CD4-positive, alpha-beta memory T cell (primary cell): ENCODE data around the gene PHC2. TPM values are rescaled to one million over a fixed set of nuclear protein-coding genes. Genes with fewer than 3 reads are reported as not detected.

ENCODE experiments used
- CTCF ChIA-PET: fragments of 350-600 bp; sonication (Branson Sonifier 250); formaldehyde crosslinking; loops from one replicate; lab custom pipeline; 2021; ENCODE audit warnings: inconsistent platforms; ENCODE audit not compliant: partially characterized antibody; lab: Charles Lee
- POLR2A ChIA-PET: fragments of 350-600 bp; sonication (Branson Sonifier 250); formaldehyde crosslinking; loops from one replicate; lab custom pipeline; 2021; ENCODE audit not compliant: partially characterized antibody; lab: Charles Lee
- DNase-seq, 5 donors: peaks; one replicate each; pipeline versions ENCODE4 v3.0.0 to v3.0.0-alpha.2; 2020 to 2022; ENCODE audit warnings: mixed read lengths in 1 of 5
- H3K27ac ChIP-seq: one replicate; pipeline ENCODE4 v1.7.0; 2013; ENCODE audit warnings: low read depth, low read length
- H3K27me3 ChIP-seq: 2 replicates; pipeline ENCODE4 v1.7.0; 2013; ENCODE audit warnings: mild to moderate bottlenecking, low read length, moderate library complexity; ENCODE audit not compliant: insufficient read depth
- H3K36me3 ChIP-seq: 2 replicates; pipeline ENCODE4 v1.7.0; 2013; ENCODE audit warnings: mild to moderate bottlenecking, low read length, moderate library complexity; ENCODE audit not compliant: insufficient read depth
- H3K4me1 ChIP-seq: 2 replicates; pipeline ENCODE4 v1.7.0; 2013; ENCODE audit warnings: mild to moderate bottlenecking, low read length, moderate library complexity; ENCODE audit not compliant: insufficient read depth
- H3K4me3 ChIP-seq, 2 donors: one replicate each; pipeline ENCODE4 v1.7.0; 2013; ENCODE audit warnings: low read length in 2 of 2, mild to moderate bottlenecking in 1 of 2
- H3K9me3 ChIP-seq, 2 donors: one replicate each; pipeline ENCODE4 v1.7.0; 2013; ENCODE audit warnings: low read length in 2 of 2, control low read depth in 1 of 2; ENCODE audit not compliant: control insufficient read depth in 1 of 2
- H3K27ac Mint-ChIP-seq, 7 donors: one replicate each; pipeline ENCODE4 v1.8.0; 2020 to 2021; ENCODE audit warnings: mixed read lengths in 7 of 7, mild to moderate bottlenecking in 6 of 7, inconsistent platforms in 3 of 7, moderate library complexity in 3 of 7
- H3K27me3 Mint-ChIP-seq, 2 donors: one replicate each; pipeline ENCODE4 v1.8.0; 2020 to 2021; ENCODE audit warnings: mixed read lengths in 2 of 2
- H3K36me3 Mint-ChIP-seq, 2 donors: one replicate each; pipeline ENCODE4 v1.8.0; 2020 to 2021; ENCODE audit warnings: mixed read lengths in 2 of 2, inconsistent platforms in 1 of 2, mild to moderate bottlenecking in 1 of 2
- H3K4me1 Mint-ChIP-seq, 4 donors: one replicate each; pipeline ENCODE4 v1.8.0; 2020 to 2021; ENCODE audit warnings: mixed read lengths in 4 of 4, mild to moderate bottlenecking in 1 of 4
- H3K4me3 Mint-ChIP-seq, 8 donors: one replicate each; pipeline ENCODE4 v1.8.0; 2020 to 2021; ENCODE audit warnings: mixed read lengths in 8 of 8, mild to moderate bottlenecking in 7 of 8, moderate library complexity in 6 of 8, inconsistent platforms in 3 of 8
- H3K9me3 Mint-ChIP-seq, 8 donors: one replicate each; pipeline ENCODE4 v1.8.0; 2020 to 2021; ENCODE audit warnings: mixed read lengths in 8 of 8, mild to moderate bottlenecking in 5 of 8, inconsistent platforms in 3 of 8, moderate library complexity in 1 of 8
- intact Hi-C: fragments of 100-400 bp; cut with micrococcal nuclease; formaldehyde crosslinking; loops from one replicate; pipeline ENCODE4 v1.15.1; 2023
- polyA plus RNA-seq, 2 donors: library from polyadenylated mRNA; unstranded; fragments of 300-500 nt; fragmentation: Illumina TruSeq; gene quantifications; one replicate each; pipeline ENCODE4 v1.2.3, GENCODE V29; 2021
- total RNA-seq, 2 experiments: library from RNA; stranded (reverse); gene quantifications; one replicate each; pipeline ENCODE4 v1.2.3, GENCODE V29; 2021

PHC2 gene
- total and polyA plus RNA-seq, 4 experiments from 2014 or later = 11.3 to 35.6 (median 30.4) TPM

GRCh38 chr1:33370827-33371226, 60.1 kb downstream of the PHC2 start:
- Mint-ChIP-seq H3K27me3 (peaks cover 0 to 1% of the 10 kb centered on the region in 2 donors), H3K27ac (no peak overlapping the region), H3K4me1 (peaks cover 0 to 5% (median 1%) of the 10 kb centered on the region in 4 donors), H3K9me3 (no peaks in the 10 kb centered on the region), H3K36me3 (no peaks in the 10 kb centered on the region), H3K4me3 (no peak overlapping the region)
- Histone ChIP-seq H3K36me3 (no peaks in the 10 kb centered on the region), H3K9me3 (no peaks in the 10 kb centered on the region), H3K4me3 (no peak overlapping the region), H3K27me3 (no peaks in the 10 kb centered on the region), H3K27ac (no peak overlapping the region), H3K4me1 (no peaks in the 10 kb centered on the region)
- CTCF ChIA-PET = interaction anchor here (1.1 to 12.1 kb wide), 2 partner anchors 75 to 101 kb away, joined by 3 to 179 read pairs; no protein-coding TSS in a partner anchor
- intact Hi-C loops = no loop called here
- POLR2A ChIA-PET = no interaction called here
- no peak for DNase-seq

DNA sequence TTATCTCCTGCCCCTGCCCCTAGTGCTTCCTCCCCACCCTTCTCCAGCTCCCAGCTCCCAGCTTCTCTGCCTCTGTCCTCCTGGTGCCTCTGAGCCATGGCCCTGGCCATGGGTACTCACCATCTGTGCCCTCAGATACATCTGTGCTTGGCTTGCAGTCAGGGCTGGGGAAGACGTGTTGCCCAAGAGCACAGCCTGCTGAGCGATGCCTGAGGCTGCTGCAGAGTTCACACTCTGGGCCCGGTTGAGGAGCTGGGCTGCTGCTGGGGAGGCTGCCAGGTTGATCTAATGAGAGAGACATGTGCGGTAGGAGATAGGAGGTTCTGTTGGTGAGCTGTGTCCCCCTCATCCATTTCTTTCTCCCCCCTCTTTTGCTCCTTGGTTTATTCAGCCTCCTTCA, 60.6 kb downstream of the PHC2 start:
- no peaks in the 10 kb centered on the region for H3K9me3 Mint-ChIP-seq
- H3K4me3 ChIP-seq = no peak overlapping the region
- H3K36me3 Mint-ChIP-seq = no peaks in the 10 kb centered on the region
- ChIA-PET POLR2A (no interaction called here), CTCF (interaction anchor here (1.1 to 12.1 kb wide), 2 partner anchors 75 to 101 kb away, joined by 3 to 179 read pairs; no protein-coding TSS in a partner anchor)
- H3K27me3 ChIP-seq = no peaks in the 10 kb centered on the region
- H3K27ac Mint-ChIP-seq = peak overlapping the region in 1 of 7 donors; percentile 18
- H3K9me3 ChIP-seq = no peaks in the 10 kb centered on the region
- no peak overlapping the region for H3K27ac ChIP-seq
- intact Hi-C loops = no loop called here
- peaks cover 0 to 5% (median 1%) of the 10 kb centered on the region in 4 donors for H3K4me1 Mint-ChIP-seq
- DNase-seq = no peak
- no peaks in the 10 kb centered on the region for H3K36me3 ChIP-seq
- peaks cover 0 to 1% of the 10 kb centered on the region in 2 donors for H3K27me3 Mint-ChIP-seq
- H3K4me3 Mint-ChIP-seq = no peak overlapping the region
- H3K4me1 ChIP-seq = no peaks in the 10 kb centered on the region

GRCh38 chr1:33369764-33370163, 61.1 kb downstream of the PHC2 start:
- Mint-ChIP-seq H3K4me3 (no peak overlapping the region), H3K27me3 (peaks cover 0 to 1% of the 10 kb centered on the region in 2 donors), H3K9me3 (no peaks in the 10 kb centered on the region), H3K27ac (no peak overlapping the region), H3K4me1 (peaks cover 0 to 5% (median 1%) of the 10 kb centered on the region in 4 donors), H3K36me3 (no peaks in the 10 kb centered on the region)
- no peaks in the 10 kb centered on the region for H3K27me3 ChIP-seq
- H3K9me3 ChIP-seq = no peaks in the 10 kb centered on the region
- no peak overlapping the region for H3K4me3 ChIP-seq
- no peaks in the 10 kb centered on the region for H3K36me3 ChIP-seq
- H3K27ac ChIP-seq = no peak overlapping the region
- CTCF ChIA-PET = interaction anchor here (1.1 to 12.1 kb wide), 2 partner anchors 74 to 102 kb away, joined by 3 to 179 read pairs; no protein-coding TSS in a partner anchor
- DNase-seq = no peak
- no peaks in the 10 kb centered on the region for H3K4me1 ChIP-seq
- POLR2A ChIA-PET = no interaction called here
- intact Hi-C loops = loop anchor here (5.0 to 10.0 kb wide), 2 partner anchors 257 to 435 kb away; no protein-coding TSS in a partner anchor

DNA sequence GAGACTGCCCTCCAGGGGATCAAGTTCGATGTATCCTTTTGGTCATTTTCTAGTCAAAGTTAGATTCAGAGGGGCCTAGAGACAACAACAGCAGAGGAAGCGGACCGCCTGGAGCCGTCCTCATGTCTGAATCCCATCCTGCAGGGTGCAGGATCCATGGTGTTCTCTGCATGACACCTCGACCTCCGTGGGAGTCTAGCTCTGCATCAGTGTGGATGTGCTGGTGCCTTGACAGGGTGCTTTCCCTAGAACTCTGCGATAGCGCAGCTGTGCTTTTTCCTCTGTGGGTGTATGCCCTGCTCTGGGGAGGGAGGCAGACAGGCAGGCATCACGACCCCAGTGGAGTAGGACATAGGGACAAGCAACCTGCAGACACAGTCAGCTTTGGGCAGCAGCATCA, 61.8 kb downstream of the PHC2 start:
- ChIA-PET POLR2A (no interaction called here), CTCF (interaction anchor here (1.0 to 12.1 kb wide), 2 partner anchors 21 to 74 kb away, joined by 3 to 179 read pairs; no protein-coding TSS in a partner anchor)
- Histone ChIP-seq H3K27ac (no peak overlapping the region), H3K4me1 (no peaks in the 10 kb centered on the region), H3K4me3 (no peak overlapping the region), H3K9me3 (no peaks in the 10 kb centered on the region), H3K27me3 (no peaks in the 10 kb centered on the region), H3K36me3 (no peaks in the 10 kb centered on the region)
- intact Hi-C loops = loop anchor here (5.0 to 10.0 kb wide), 2 partner anchors 257 to 434 kb away; no protein-coding TSS in a partner anchor
- Mint-ChIP-seq H3K9me3 (no peaks in the 10 kb centered on the region), H3K4me1 (peaks cover 0 to 5% (median 1%) of the 10 kb centered on the region in 4 donors), H3K27ac (no peak overlapping the region), H3K4me3 (no peak overlapping the region), H3K36me3 (no peaks in the 10 kb centered on the region), H3K27me3 (peaks cover 0 to 1% of the 10 kb centered on the region in 2 donors)
- DNase-seq = no peak

GRCh38 chr1:33368431-33368830, 62.5 kb downstream of the PHC2 start:
- no peaks in the 10 kb centered on the region for H3K9me3 Mint-ChIP-seq
- H3K27me3 Mint-ChIP-seq = no peaks in the 10 kb centered on the region
- Histone ChIP-seq H3K4me3 (no peak overlapping the region), H3K36me3 (no peaks in the 10 kb centered on the region), H3K9me3 (no peaks in the 10 kb centered on the region), H3K27ac (no peak overlapping the region), H3K4me1 (no peaks in the 10 kb centered on the region), H3K27me3 (no peaks in the 10 kb centered on the region)
- DNase-seq = no peak
- ChIA-PET POLR2A (no interaction called here), CTCF (interaction anchor here (1.0 to 12.1 kb wide), 4 partner anchors 18 to 103 kb away, joined by 3 to 179 read pairs (median 4); no protein-coding TSS in a partner anchor)
- no peaks in the 10 kb centered on the region for H3K36me3 Mint-ChIP-seq
- intact Hi-C loops = loop anchor here (5.0 to 10.0 kb wide), 2 partner anchors 256 to 434 kb away; no protein-coding TSS in a partner anchor
- peaks cover 0 to 5% (median 1%) of the 10 kb centered on the region in 4 donors for H3K4me1 Mint-ChIP-seq
- H3K4me3 Mint-ChIP-seq = no peak overlapping the region
- H3K27ac Mint-ChIP-seq = no peak overlapping the region

GRCh38 chr1:33367485-33368405, 63.1 kb downstream of the PHC2 start:
- no peaks in the 10 kb centered on the region for H3K36me3 ChIP-seq
- H3K27ac ChIP-seq = no peak overlapping the region
- Mint-ChIP-seq H3K4me3 (no peak overlapping the region), H3K27ac (no peak overlapping the region), H3K36me3 (no peaks in the 10 kb centered on the region), H3K9me3 (no peaks in the 10 kb centered on the region), H3K27me3 (no peaks in the 10 kb centered on the region), H3K4me1 (peaks cover 0 to 5% (median 1%) of the 10 kb centered on the region in 4 donors)
- DNase-seq = peak; percentile 78 to 83 (median 79)
- no peaks in the 10 kb centered on the region for H3K4me1 ChIP-seq
- POLR2A ChIA-PET = interaction anchor here (1.2 kb wide), 1 partner anchor 72 kb away, joined by 3 read pairs; no protein-coding TSS in a partner anchor
- CTCF ChIA-PET = interaction anchor here (1.0 to 12.1 kb wide), 4 partner anchors 18 to 103 kb away, joined by 3 to 179 read pairs (median 4); no protein-coding TSS in a partner anchor
- no peaks in the 10 kb centered on the region for H3K9me3 ChIP-seq
- H3K27me3 ChIP-seq = no peaks in the 10 kb centered on the region
- intact Hi-C loops = loop anchor here (1.0 to 10.0 kb wide), 5 partner anchors 17 to 433 kb away; no protein-coding TSS in a partner anchor
- no peak overlapping the region for H3K4me3 ChIP-seq
